Peyer's patch (tissue), 4 donors: Measurements from ENCODE around the gene MRPS5.

ENCODE experiments used
- POLR2A ChIP-seq, 2 donors: fragments of 450-650 bp; IDR thresholded peaks; one replicate each; pipeline ENCODE4 v1.5.1; 2017; ENCODE audit warnings: antibody characterized with exemption in 2 of 2, mild to moderate bottlenecking in 2 of 2, moderate library complexity in 2 of 2
- TF ChIP-seq, protein P1 (sequence below), 6 experiments: fragments of 450-650 bp in 4 of 6; fragments of 200-600 bp in 2 of 6; sonication (generic) in 1 of 6; IDR thresholded peaks; one replicate each; pipeline ENCODE4 v1.5.1; 2017 to 2019; ENCODE audit warnings: antibody characterized with exemption in 6 of 6, mild to moderate bottlenecking in 3 of 6, moderate library complexity in 1 of 6

- TF ChIP-seq, protein P1, sequence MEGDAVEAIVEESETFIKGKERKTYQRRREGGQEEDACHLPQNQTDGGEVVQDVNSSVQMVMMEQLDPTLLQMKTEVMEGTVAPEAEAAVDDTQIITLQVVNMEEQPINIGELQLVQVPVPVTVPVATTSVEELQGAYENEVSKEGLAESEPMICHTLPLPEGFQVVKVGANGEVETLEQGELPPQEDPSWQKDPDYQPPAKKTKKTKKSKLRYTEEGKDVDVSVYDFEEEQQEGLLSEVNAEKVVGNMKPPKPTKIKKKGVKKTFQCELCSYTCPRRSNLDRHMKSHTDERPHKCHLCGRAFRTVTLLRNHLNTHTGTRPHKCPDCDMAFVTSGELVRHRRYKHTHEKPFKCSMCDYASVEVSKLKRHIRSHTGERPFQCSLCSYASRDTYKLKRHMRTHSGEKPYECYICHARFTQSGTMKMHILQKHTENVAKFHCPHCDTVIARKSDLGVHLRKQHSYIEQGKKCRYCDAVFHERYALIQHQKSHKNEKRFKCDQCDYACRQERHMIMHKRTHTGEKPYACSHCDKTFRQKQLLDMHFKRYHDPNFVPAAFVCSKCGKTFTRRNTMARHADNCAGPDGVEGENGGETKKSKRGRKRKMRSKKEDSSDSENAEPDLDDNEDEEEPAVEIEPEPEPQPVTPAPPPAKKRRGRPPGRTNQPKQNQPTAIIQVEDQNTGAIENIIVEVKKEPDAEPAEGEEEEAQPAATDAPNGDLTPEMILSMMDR (IDR thresholded peaks at IDR 0.05), result no peak
- no peak for TF ChIP-seq POLR2A (IDR thresholded peaks at IDR 0.05)
Observed at GRCh38 chr2:95149397-95149984, 27.9 kb upstream of the MRPS5 start.
